HTR-8/SVneo (cell line): Measurements from ENCODE around the gene GJB1.
"Not testable (repeated sequence)": the region's sequence is repeated elsewhere in the genome, so short reads cannot be mapped to it uniquely, and the experiment has no call there.

ENCODE experiments used
- DNase-seq: peaks from one replicate; pipeline ENCODE4 v3.0.0; 2011; ENCODE audit warnings: low spot score, mixed read lengths; ENCODE audit not compliant: insufficient read length
- FAIRE-seq: peaks from 2 replicates; lab custom pipeline; 2011; peaks lifted over from hg19 to GRCh38; lab: Jason Lieb, UNC

GJB1 gene

DNA sequence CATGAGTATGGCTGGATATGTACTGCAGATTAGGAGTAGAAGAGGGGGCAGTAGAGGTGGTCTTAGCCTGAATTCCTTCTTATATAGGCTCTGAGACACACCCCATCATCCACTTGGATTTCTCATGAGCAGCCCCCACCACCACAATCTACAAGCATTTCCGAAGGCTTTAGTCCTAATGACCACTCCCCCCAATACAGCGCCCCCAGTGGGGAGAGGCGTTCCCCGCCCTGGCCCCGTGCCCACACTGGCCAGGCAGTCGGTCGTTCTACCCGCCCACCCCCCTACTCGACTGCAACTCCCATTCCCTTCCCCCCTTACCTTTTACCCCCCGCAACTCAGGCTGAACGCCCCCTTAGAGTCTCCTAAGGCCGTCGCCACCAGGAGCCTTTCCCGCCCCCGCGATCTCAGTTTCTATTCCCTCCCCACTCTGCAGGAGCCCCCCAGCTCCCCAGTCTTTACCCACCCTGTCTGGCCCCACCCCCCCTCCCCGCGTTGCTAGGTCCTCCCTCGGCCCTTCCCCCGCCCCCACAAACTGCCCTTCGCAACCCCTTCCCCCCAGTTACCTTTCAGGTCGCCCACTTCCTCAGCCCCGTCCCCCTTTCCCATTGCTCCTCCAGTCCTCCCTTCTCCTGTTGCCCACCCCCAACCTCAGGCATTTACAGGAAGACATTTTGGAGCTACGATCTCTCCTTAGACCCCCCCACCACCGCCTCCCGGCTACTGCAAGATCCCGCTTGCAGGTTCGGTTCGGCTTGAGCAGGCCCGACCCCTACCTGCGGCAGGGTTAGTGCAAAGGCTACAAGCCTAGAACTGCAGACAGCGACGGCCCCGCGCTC lies 30.4 kb downstream of the GJB1 start:
- peak; percentile 94 for FAIRE-seq
- DNase-seq: peak; percentile 79

DNA sequence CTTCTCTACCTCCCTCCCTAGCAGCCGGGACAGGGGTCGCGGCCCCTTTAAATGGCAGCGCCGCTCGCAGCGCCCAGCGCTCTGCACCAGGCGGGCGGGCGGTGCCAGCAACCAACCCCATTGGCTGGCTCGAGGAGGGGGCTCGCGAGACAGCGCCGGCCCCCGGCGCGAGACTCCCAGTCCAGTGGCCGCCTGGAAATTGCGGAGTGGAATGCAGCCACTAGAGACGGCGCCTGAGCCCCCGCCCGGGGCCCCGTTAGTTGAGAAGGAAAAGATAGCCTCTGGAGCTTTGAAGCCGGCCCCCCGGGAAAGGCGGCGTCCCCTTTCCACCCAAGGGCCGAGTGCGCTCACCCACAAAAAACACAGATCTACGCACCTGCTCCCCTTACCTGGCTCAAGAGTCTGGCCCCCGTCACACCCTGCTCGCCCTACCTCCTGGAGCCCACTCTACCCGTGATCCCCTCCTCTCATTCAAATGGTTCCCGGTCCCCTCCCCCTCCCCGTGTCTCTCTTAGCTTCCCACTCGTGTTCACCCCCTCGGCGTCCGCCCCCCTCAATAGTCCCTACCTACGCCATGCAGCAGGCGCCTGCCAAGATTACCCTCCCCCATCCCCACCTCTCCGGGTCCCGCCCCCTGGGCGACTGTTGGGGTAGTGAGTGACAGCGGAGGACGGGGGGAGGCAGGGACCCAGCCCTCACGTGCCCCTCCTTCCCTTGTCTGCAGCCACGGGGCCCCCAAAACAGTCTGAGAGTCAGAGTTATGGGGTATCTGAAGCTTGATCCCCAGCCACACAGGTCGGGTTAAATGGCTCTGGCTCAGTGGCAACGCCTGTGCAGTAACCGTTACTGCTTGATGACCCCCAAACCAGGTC lies 31.3 kb downstream of the GJB1 start, which contains the start of gene ZMYM3:
ZMYM3 (minus strand) TSS at position 49 of the 872 bp plus-strand sequence. CDS start 885 bp downstream, outside the sequence.
- FAIRE-seq (peak; percentile 97), DNase-seq (peak; percentile 99)

DNA sequence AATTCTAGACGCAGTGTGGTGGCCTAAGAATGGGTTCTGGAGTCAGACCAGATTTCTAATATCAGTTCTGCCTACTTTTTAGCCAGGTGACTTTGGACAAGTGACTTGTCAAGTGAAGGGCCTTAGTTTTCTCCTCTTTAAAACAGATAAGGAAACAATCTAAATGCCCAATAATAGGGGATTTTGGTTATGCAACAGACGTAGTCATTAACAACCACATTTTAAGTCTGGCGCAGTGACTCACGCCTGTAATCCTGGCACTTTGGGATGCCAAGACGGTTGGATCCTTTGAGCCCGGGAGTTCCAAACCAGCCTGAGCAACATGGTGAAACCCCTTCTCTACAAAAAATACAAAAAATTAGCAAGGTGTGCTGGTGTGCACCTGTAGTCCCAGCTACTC lies 33.0 kb downstream of the GJB1 start:
- FAIRE-seq: no peak
- no peak for DNase-seq

DNA sequence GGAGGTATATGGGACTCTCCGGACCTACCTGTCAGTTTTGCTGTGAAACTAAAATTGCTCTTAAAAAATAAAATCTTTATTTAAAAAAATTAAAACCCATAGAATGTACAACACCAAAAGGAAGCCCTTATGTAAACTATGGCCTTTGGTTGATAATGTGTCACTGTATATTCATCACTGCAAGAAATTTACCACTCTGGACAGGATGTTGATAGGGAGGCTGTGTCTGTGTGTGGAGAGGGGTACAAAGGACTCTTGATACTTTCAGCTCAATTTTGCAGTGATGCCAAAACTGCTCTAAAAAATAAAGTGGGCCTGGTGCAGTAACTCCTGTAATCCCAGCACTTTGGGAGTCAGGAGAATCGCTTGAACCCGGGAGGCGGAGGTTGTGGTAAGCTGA lies 33.8 kb downstream of the GJB1 start:
- FAIRE-seq: no peak

DNA sequence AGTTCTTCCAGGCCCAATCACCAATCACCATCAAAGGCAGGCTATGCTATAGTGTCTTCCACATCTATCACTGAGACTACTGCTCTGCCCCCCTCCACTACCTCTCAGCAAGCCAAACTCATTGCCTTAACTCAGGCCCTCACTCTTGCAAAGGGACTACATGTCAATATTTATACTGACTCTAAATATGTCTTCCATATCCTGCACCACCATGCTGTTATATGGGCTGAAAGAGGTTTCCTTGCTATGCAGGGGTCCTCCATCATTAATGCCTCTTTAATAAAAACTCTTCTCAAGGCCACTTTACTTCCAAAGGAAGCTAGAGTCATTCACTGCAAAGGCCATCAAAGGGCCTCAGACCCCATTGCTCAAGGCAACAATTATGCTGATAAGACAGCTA lies 45.6 kb downstream of the GJB1 start:
- DNase-seq, FAIRE-seq: not testable (repeated sequence)

More for the DNA sequence above, 33.8 kb downstream of the GJB1 start:
- no peak for DNase-seq

DNA sequence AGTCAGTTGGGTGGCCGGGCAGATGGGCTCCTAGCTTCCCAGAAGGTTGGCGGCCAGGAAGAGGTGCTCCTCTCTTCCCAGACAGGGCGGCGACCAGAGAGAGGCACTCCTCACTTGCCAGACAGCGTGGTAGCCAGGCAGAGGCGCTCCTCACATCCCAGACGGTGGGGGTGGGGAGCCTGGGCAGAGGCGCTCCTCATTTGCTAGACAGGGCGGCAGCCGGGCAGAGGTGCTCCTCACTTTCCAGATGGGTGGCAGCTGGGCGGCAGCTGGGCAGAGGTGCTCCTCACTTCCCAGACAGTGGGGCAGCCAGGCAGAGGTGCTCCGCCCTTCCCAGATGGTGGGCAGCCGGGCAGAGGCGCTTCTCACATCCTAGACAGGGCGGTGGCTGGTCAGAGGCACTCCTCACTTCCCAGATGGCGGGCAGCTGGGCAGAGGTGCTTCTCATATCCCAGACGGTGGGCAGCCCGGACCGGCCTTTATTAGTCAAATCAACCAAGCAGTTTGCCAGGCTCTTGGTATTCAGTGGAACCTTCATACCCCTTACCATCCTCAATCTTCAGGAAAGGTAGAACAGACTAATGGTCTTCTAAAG lies 46.9 kb downstream of the GJB1 start:
- DNase-seq: no peak

DNA sequence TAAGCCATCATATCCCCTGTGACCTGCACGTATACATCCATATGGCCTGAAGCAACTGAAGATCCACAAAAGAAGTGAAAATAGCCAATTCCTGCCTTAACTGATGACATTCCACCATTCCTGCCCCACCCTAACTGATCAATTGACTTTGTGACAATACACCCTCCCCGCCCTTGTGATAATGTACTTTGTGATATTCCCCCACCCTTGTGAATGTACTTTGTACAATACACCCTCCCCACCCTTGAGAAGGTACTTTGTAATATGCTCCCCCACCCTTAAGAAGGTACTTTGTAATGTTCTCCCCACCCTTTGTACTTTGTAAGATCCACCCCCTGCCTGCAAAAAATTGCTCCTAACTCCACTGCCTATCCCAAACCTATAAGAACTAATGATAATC lies 49.3 kb downstream of the GJB1 start:
- DNase-seq, FAIRE-seq: not testable (repeated sequence)

More for the DNA sequence above, 46.9 kb downstream of the GJB1 start:
- no peak for FAIRE-seq
